Liver (tissue), 3 donors: ENCODE measurements around the gene FAM13A.
"Not testable (repeated sequence)": the region's sequence is repeated elsewhere in the genome, so short reads cannot be mapped to it uniquely, and the experiment has no call there.

Source experiments
- FOXA1 ChIP-seq: IDR thresholded peaks from 2 replicates; pipeline ENCODE4 v1.6.1; 2016; ENCODE audit warnings: antibody characterized with exemption
- GABPA ChIP-seq, 2 donors: IDR thresholded peaks in 1 of 2; conservative IDR thresholded peaks in 1 of 2; 2 replicates each; pipeline ENCODE4 v1.6.1; 2016; ENCODE audit warnings: antibody characterized with exemption in 2 of 2, mild to moderate bottlenecking in 1 of 2, moderate library complexity in 1 of 2
- HNF4A ChIP-seq, 2 donors: conservative IDR thresholded peaks; 2 replicates each; pipeline ENCODE4 v1.6.1; 2016; ENCODE audit warnings: antibody characterized with exemption in 2 of 2, mild to moderate bottlenecking in 2 of 2
- JUND ChIP-seq, 2 donors: IDR thresholded peaks; 2 replicates each; pipeline ENCODE4 v1.6.1; 2016; ENCODE audit warnings: antibody characterized with exemption in 2 of 2
- RAD21 ChIP-seq, 2 donors: IDR thresholded peaks; 2 replicates each; pipeline ENCODE4 v1.6.1; 2016; ENCODE audit warnings: antibody characterized with exemption in 2 of 2, mild to moderate bottlenecking in 2 of 2
- SP1 ChIP-seq: IDR thresholded peaks from 2 replicates; pipeline ENCODE4 v1.6.1; 2018; ENCODE audit warnings: antibody characterized with exemption, mild to moderate bottlenecking
- TAF1 ChIP-seq: conservative IDR thresholded peaks from 2 replicates; pipeline ENCODE4 v1.6.1; 2016; ENCODE audit warnings: antibody characterized with exemption, mild to moderate bottlenecking
- YY1 ChIP-seq: IDR thresholded peaks from 2 replicates; pipeline ENCODE4 v1.6.1; 2016; ENCODE audit warnings: antibody characterized with exemption, mild to moderate bottlenecking
- TF ChIP-seq, protein P1 (sequence below): fragments of 150-350 bp; IDR thresholded peaks from 2 replicates; pipeline ENCODE4 v1.5.1; 2017; ENCODE audit warnings: improper control_type of control experiment, low read depth, low read length; ENCODE audit not compliant: missing input control
- TF ChIP-seq, protein P2 (sequence below): IDR thresholded peaks from 2 replicates; pipeline ENCODE4 v1.6.1; 2016; ENCODE audit warnings: antibody characterized with exemption
- TF ChIP-seq, protein P3 (sequence below): IDR thresholded peaks from 2 replicates; pipeline ENCODE4 v1.6.1; 2016; ENCODE audit warnings: antibody characterized with exemption
- TF ChIP-seq, protein P4 (sequence below): IDR thresholded peaks from 2 replicates; pipeline ENCODE4 v1.6.1; 2016; ENCODE audit warnings: antibody characterized with exemption
- TF ChIP-seq, protein P5 (sequence below): IDR thresholded peaks from 2 replicates; pipeline ENCODE4 v1.6.1; 2016; ENCODE audit warnings: antibody characterized with exemption, mild to moderate bottlenecking
- donor health status: healthy.
- donor health status: healthy.

DNA sequence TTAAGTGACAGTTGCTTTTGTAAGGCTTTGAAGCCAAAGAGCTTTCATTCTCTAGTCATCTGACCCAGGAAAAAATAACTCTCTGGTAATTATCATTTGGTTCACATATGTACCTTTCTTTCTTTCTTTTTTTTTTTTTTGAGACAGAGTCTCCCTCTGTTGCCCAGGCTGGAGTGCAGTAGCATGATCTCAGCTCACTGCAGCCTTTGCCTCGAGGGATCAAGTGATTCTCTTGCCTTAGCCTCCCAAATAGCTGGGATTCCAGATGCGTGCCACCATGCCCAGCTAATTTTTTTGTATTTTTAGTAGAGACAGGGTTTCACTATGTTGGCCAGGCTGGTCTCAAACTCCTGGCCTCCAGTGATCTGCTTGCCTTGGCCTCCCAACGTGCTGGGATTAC is 169.6 kb downstream of the FAM13A start:
- TF ChIP-seq, protein P1, sequence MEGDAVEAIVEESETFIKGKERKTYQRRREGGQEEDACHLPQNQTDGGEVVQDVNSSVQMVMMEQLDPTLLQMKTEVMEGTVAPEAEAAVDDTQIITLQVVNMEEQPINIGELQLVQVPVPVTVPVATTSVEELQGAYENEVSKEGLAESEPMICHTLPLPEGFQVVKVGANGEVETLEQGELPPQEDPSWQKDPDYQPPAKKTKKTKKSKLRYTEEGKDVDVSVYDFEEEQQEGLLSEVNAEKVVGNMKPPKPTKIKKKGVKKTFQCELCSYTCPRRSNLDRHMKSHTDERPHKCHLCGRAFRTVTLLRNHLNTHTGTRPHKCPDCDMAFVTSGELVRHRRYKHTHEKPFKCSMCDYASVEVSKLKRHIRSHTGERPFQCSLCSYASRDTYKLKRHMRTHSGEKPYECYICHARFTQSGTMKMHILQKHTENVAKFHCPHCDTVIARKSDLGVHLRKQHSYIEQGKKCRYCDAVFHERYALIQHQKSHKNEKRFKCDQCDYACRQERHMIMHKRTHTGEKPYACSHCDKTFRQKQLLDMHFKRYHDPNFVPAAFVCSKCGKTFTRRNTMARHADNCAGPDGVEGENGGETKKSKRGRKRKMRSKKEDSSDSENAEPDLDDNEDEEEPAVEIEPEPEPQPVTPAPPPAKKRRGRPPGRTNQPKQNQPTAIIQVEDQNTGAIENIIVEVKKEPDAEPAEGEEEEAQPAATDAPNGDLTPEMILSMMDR, result not testable (repeated sequence)
- TF ChIP-seq FOXA1; GABPA (IDR thresholded peaks at IDR 0.05 in 1 of 2, conservative IDR thresholded peaks at IDR 0.05 in 1 of 2); TAF1; HNF4A (conservative IDR thresholded peaks at IDR 0.05); YY1; RAD21 (IDR thresholded peaks at IDR 0.05); JUND (IDR thresholded peaks at IDR 0.05); SP1: not testable (repeated sequence)
- TF ChIP-seq, protein P2, sequence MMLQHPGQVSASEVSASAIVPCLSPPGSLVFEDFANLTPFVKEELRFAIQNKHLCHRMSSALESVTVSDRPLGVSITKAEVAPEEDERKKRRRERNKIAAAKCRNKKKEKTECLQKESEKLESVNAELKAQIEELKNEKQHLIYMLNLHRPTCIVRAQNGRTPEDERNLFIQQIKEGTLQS, result not testable (repeated sequence)
- TF ChIP-seq, protein P3, sequence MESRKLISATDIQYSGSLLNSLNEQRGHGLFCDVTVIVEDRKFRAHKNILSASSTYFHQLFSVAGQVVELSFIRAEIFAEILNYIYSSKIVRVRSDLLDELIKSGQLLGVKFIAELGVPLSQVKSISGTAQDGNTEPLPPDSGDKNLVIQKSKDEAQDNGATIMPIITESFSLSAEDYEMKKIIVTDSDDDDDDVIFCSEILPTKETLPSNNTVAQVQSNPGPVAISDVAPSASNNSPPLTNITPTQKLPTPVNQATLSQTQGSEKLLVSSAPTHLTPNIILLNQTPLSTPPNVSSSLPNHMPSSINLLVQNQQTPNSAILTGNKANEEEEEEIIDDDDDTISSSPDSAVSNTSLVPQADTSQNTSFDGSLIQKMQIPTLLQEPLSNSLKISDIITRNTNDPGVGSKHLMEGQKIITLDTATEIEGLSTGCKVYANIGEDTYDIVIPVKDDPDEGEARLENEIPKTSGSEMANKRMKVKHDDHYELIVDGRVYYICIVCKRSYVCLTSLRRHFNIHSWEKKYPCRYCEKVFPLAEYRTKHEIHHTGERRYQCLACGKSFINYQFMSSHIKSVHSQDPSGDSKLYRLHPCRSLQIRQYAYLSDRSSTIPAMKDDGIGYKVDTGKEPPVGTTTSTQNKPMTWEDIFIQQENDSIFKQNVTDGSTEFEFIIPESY, result not testable (repeated sequence)
- TF ChIP-seq, protein P4, sequence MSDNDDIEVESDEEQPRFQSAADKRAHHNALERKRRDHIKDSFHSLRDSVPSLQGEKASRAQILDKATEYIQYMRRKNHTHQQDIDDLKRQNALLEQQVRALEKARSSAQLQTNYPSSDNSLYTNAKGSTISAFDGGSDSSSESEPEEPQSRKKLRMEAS, result not testable (repeated sequence)
- TF ChIP-seq, protein P5, sequence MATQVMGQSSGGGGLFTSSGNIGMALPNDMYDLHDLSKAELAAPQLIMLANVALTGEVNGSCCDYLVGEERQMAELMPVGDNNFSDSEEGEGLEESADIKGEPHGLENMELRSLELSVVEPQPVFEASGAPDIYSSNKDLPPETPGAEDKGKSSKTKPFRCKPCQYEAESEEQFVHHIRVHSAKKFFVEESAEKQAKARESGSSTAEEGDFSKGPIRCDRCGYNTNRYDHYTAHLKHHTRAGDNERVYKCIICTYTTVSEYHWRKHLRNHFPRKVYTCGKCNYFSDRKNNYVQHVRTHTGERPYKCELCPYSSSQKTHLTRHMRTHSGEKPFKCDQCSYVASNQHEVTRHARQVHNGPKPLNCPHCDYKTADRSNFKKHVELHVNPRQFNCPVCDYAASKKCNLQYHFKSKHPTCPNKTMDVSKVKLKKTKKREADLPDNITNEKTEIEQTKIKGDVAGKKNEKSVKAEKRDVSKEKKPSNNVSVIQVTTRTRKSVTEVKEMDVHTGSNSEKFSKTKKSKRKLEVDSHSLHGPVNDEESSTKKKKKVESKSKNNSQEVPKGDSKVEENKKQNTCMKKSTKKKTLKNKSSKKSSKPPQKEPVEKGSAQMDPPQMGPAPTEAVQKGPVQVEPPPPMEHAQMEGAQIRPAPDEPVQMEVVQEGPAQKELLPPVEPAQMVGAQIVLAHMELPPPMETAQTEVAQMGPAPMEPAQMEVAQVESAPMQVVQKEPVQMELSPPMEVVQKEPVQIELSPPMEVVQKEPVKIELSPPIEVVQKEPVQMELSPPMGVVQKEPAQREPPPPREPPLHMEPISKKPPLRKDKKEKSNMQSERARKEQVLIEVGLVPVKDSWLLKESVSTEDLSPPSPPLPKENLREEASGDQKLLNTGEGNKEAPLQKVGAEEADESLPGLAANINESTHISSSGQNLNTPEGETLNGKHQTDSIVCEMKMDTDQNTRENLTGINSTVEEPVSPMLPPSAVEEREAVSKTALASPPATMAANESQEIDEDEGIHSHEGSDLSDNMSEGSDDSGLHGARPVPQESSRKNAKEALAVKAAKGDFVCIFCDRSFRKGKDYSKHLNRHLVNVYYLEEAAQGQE, result not testable (repeated sequence)
